GM19455 (cell line): Measurements from ENCODE around the gene TUBA8.
"Not testable (repeated sequence)": the region's sequence is repeated elsewhere in the genome, so short reads cannot be mapped to it uniquely, and the experiment has no call there.

ENCODE experiments used
- ATAC-seq: cut with Tn5 transposase; IDR thresholded peaks from one replicate; pipeline ENCODE4 v1.9.1; 2021; ENCODE audit not compliant: unreplicated experiment

Gene TUBA8

DNA sequence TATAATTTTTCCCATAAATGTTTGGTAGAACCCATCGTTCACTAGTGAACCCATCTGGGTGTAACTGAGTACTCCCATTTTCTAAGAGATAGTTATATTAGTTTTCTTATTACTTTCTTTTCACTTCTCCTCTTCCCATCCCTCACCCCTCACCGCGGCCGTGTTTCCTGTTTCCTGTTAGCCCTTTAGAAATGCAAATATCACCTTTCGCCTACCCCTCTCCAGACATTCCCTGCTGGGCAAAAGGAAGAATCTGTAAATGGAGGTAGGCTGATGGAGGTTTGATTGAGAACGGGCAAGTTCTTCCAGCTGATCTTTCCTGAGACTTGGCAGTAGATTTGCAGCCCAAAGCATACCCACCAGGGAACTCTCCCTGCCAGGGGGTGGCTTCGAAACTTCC, 54.7 kb downstream of the TUBA8 start:
- ATAC-seq, result not testable (repeated sequence)

GRCh38 chr22:18170284-18170683, 59.7 kb downstream of the TUBA8 start:
- not testable (repeated sequence) for ATAC-seq

GRCh38 chr22:18172203-18172602, 61.6 kb downstream of the TUBA8 start:
- ATAC-seq, result not testable (repeated sequence)

- not testable (repeated sequence) for ATAC-seq
Observed at GRCh38 chr22:18172776-18173175, 62.2 kb downstream of the TUBA8 start.

DNA sequence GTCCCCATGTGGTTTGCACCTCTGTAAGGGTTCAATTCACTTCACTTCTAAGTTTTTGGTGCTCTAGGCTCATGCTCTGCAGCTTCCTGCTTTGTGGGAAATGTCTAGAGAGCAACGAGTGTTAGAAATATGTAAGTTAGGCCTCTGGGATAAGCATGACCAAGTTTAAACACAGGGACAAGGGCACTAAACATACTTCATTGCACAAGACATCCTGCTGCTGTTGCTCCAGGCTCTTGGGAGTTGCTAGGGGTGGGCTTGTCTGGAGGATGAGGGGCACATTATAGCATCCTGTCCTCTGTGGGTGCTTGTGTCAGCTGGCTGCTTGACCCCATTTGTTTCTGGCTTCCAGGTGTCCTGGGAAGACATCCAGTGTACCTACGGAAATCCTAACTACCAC, 62.8 kb downstream of the TUBA8 start:
- ATAC-seq, result not testable (repeated sequence)
